ENCODE results near the gene KAT8.
"Not testable (repeated sequence)": the region's sequence is repeated elsewhere in the genome, so short reads cannot be mapped to it uniquely, and the experiment has no call there.

KAT8 gene

GRCh38 chr16:31131841-31132271 is 14.4 kb downstream of the KAT8 start:
- no peak for DNase-seq (ENCODE audit: low read depth in 2 of 2)

GRCh38 chr16:31132303-31132979 is 15.0 kb downstream of the KAT8 start:
- DNase-seq (ENCODE audit: low read depth in 2 of 2), result no peak

- DNase-seq (ENCODE audit: low read depth in 2 of 2), result no peak
Observed at GRCh38 chr16:31133046-31133501, 15.6 kb downstream of the KAT8 start.

GRCh38 chr16:31134091-31134571 is 16.7 kb downstream of the KAT8 start:
- no peak for DNase-seq (ENCODE audit: low read depth in 2 of 2)

- no peak for DNase-seq (ENCODE audit: low read depth in 2 of 2)
Observed at GRCh38 chr16:31134625-31135534, 17.4 kb downstream of the KAT8 start.

- DNase-seq (ENCODE audit: low read depth in 2 of 2), result no peak
Observed at GRCh38 chr16:31135535-31136286, 18.2 kb downstream of the KAT8 start, which contains the start of gene PRSS8. Gene PRSS8 (minus strand): TSS chr16:31135727. CDS start chr16:31135498, 229 bp downstream.

GRCh38 chr16:31136287-31136662 is 18.8 kb downstream of the KAT8 start:
- no peak for DNase-seq (ENCODE audit: low read depth in 2 of 2)

GRCh38 chr16:31136822-31137499 is 19.5 kb downstream of the KAT8 start:
- not testable (repeated sequence) for DNase-seq (ENCODE audit: low read depth in 2 of 2)

- no peak for DNase-seq (ENCODE audit: low read depth in 2 of 2)
Observed at GRCh38 chr16:31138621-31139578, 21.4 kb downstream of the KAT8 start.

- DNase-seq (ENCODE audit: low read depth in 2 of 2), result not testable (repeated sequence)
Observed at GRCh38 chr16:31141071-31141469, 23.6 kb downstream of the KAT8 start.

- DNase-seq (ENCODE audit: low read depth in 2 of 2), result no peak
Observed at GRCh38 chr16:31141489-31142108, 24.1 kb downstream of the KAT8 start.

GRCh38 chr16:31142109-31143010 is 24.9 kb downstream of the KAT8 start:
- DNase-seq (ENCODE audit: low read depth in 2 of 2), result peak; percentile 94 to 96

- DNase-seq (ENCODE audit: low read depth in 2 of 2), result no peak
Observed at GRCh38 chr16:31143011-31143693, 25.7 kb downstream of the KAT8 start.

- no peak for DNase-seq (ENCODE audit: low read depth in 2 of 2)
Observed at GRCh38 chr16:31143694-31144148, 26.3 kb downstream of the KAT8 start.

- DNase-seq (ENCODE audit: low read depth in 2 of 2), result not testable (repeated sequence)
Observed at GRCh38 chr16:31144418-31144817, 27.0 kb downstream of the KAT8 start.

GRCh38 chr16:31145398-31145990 is 28.0 kb downstream of the KAT8 start:
- DNase-seq (ENCODE audit: low read depth in 2 of 2), result no peak

- DNase-seq (ENCODE audit: low read depth in 2 of 2), result no peak
Observed at GRCh38 chr16:31147574-31147973, 30.1 kb downstream of the KAT8 start.

Data from activated CD8-positive, alpha-beta memory T cell treated with anti-CD3 and anti-CD28 coated beads for 4 hours (primary cell).